Glutamatergic neuron (in vitro differentiated cells): ENCODE results near the gene SPATS2L. TPM values are rescaled to one million over a fixed set of nuclear protein-coding genes. Genes with fewer than 3 reads are reported as not detected.

Experiments
- DNase-seq: peaks from one replicate; pipeline ENCODE4 v3.0.0; 2022
- H3K27ac Mint-ChIP-seq: one replicate; pipeline ENCODE4 v1.8.0; 2020; ENCODE audit warnings: mild to moderate bottlenecking, mixed read lengths, inconsistent platforms; ENCODE audit not compliant: unreplicated experiment
- H3K27me3 Mint-ChIP-seq: one replicate; pipeline ENCODE4 v1.8.0; 2020; ENCODE audit warnings: mild to moderate bottlenecking, moderate library complexity, mixed read lengths, inconsistent platforms; ENCODE audit not compliant: unreplicated experiment
- H3K36me3 Mint-ChIP-seq: one replicate; pipeline ENCODE4 v1.8.0; 2020; ENCODE audit warnings: mild to moderate bottlenecking, mixed read lengths, inconsistent platforms; ENCODE audit not compliant: unreplicated experiment
- H3K4me1 Mint-ChIP-seq: one replicate; pipeline ENCODE4 v1.8.0; 2020; ENCODE audit warnings: mild to moderate bottlenecking, low read depth, mixed read lengths, inconsistent platforms; ENCODE audit not compliant: unreplicated experiment
- H3K4me3 Mint-ChIP-seq: one replicate; pipeline ENCODE4 v1.8.0; 2020; ENCODE audit warnings: mild to moderate bottlenecking, mixed read lengths, inconsistent platforms; ENCODE audit not compliant: unreplicated experiment
- H3K9me3 Mint-ChIP-seq: one replicate; pipeline ENCODE4 v1.8.0; 2020; ENCODE audit warnings: mild to moderate bottlenecking, moderate library complexity, mixed read lengths, inconsistent platforms; ENCODE audit not compliant: unreplicated experiment
- total RNA-seq: library from RNA; stranded (reverse); fragmentation: NEBNext Ultra II Directional; extraction: Animal tissue kit (Norgen Biotek cat#: 25700); gene quantifications from one replicate; pipeline ENCODE4 v1.2.1, GENCODE V29; 2021; ENCODE audit not compliant: unreplicated experiment
- TF ChIP-seq, protein P1 (sequence below): fragments of 200-600 bp; sonication (generic); IDR thresholded peaks from one replicate; pipeline ENCODE4 v1.5.0; 2021; ENCODE audit not compliant: partially characterized antibody, unreplicated experiment

The SPATS2L gene
- total RNA-seq, 1 donor from 2014 or later, result 45.5 TPM

DNA sequence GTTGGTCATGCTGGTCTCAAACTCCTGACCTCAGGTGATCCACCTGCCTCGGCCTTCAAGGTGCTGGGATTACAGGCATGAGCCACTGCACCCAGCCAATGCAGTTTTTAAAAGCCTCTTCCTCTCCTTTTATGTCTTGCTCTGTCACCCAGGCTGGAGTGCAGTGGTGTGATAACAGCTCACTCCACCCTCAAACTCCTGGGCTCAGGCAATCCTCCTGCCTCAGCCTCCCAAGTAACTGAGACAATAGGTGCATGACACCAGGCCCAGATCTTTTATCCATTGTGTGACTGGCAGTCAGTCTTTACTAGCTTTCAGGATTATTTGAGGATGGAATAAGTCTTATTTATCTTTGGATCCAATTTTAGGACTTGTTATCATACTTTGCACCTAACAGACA is 190.2 kb downstream of the SPATS2L start:
- Mint-ChIP-seq H3K4me3 (no peak overlapping the region), H3K9me3 (no peaks in the 10 kb centered on the region), H3K27ac (no peak overlapping the region), H3K36me3 (peaks cover 5% of the 10 kb centered on the region), H3K27me3 (peaks cover 2% of the 10 kb centered on the region), H3K4me1 (no peaks in the 10 kb centered on the region)
- TF ChIP-seq, protein P1, sequence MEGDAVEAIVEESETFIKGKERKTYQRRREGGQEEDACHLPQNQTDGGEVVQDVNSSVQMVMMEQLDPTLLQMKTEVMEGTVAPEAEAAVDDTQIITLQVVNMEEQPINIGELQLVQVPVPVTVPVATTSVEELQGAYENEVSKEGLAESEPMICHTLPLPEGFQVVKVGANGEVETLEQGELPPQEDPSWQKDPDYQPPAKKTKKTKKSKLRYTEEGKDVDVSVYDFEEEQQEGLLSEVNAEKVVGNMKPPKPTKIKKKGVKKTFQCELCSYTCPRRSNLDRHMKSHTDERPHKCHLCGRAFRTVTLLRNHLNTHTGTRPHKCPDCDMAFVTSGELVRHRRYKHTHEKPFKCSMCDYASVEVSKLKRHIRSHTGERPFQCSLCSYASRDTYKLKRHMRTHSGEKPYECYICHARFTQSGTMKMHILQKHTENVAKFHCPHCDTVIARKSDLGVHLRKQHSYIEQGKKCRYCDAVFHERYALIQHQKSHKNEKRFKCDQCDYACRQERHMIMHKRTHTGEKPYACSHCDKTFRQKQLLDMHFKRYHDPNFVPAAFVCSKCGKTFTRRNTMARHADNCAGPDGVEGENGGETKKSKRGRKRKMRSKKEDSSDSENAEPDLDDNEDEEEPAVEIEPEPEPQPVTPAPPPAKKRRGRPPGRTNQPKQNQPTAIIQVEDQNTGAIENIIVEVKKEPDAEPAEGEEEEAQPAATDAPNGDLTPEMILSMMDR, result no peak
- DNase-seq, result no peak

DNA sequence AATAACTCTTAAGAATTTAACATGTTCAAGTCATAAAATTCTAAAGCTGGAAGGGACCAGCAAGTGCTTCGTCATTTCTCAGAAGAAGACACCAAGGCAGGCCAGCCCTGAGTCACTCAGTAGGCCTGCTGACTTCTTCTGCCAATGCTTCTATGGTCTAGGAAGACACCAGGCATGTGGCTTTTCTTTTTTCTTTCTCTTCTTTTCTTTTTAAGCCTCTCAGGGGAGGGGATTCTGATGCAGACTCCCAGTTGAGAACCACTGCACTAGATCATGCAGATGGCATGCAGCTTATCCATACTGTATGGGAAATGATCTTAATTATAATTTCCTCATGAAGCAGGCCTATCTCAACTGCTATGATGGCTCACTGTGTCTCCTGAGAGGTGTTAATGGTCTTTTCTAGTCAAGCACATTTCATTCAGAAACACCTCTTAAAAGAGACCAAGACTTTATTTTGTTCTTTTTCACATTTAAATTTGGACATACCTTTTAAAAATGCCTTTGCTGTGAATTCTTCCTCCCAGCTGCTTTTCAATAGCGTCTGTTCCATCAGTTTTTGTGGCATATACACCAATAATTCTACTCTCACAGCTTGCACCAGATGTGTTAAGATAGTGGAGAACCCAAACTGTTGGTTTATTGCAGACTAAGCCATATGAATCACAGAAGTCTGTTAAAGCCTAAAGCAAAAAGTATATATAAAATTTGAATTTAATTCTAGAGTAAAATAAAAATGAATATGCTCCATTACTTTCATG is 192.1 kb downstream of the SPATS2L start:
- no peak for DNase-seq
- Mint-ChIP-seq H3K4me1 (no peaks in the 10 kb centered on the region), H3K27me3 (no peaks in the 10 kb centered on the region), H3K9me3 (no peaks in the 10 kb centered on the region), H3K27ac (no peak overlapping the region), H3K36me3 (no peaks in the 10 kb centered on the region), H3K4me3 (no peak overlapping the region)
- TF ChIP-seq, protein P1, result no peak

DNA sequence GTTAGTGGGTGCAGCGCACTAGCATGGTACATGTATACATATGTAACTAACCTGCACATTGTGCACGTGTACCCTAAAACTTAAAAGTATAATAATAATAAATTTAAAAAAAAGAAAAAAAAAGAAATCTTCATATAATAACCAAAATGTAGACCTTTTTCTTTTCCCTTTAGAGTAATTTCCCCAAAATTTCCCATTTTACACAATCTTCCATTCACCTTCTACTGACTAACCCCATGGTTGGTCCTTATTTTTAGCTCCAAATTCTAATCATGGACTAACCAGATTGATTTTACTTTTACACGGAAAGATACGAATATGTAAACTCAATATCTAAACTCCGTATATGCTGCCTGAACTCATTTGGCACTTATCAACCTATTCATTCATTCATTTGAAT is 195.7 kb downstream of the SPATS2L start:
- Mint-ChIP-seq H3K4me1 (no peaks in the 10 kb centered on the region), H3K4me3 (no peak overlapping the region), H3K27me3 (no peaks in the 10 kb centered on the region), H3K9me3 (no peaks in the 10 kb centered on the region), H3K36me3 (no peaks in the 10 kb centered on the region), H3K27ac (no peak overlapping the region)
- DNase-seq, result no peak
- TF ChIP-seq, protein P1, result no peak

DNA sequence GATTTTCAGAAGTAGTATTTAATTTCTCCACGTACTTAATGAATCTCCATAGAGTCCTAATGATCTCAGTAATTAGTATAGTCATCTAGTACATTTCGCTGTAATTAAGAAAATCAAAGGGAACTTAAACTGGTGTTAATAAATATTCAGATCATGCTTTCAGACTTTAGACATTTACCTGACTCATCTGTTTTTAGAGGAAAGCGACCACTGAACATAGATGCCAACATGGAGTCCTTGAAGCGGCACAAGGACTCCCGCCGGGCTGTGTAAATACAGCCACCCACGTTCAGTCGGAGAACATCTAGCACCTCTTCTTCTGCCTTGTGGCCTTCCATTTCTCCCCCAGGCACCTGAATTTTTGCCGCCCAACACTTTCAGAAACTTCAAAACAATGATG is 200.2 kb downstream of the SPATS2L start:
- Mint-ChIP-seq H3K9me3 (peaks cover 2% of the 10 kb centered on the region), H3K27ac (no peak overlapping the region), H3K4me1 (no peaks in the 10 kb centered on the region), H3K4me3 (no peak overlapping the region), H3K36me3 (no peaks in the 10 kb centered on the region), H3K27me3 (no peaks in the 10 kb centered on the region)
- TF ChIP-seq, protein P1, result no peak
- DNase-seq, result no peak

DNA sequence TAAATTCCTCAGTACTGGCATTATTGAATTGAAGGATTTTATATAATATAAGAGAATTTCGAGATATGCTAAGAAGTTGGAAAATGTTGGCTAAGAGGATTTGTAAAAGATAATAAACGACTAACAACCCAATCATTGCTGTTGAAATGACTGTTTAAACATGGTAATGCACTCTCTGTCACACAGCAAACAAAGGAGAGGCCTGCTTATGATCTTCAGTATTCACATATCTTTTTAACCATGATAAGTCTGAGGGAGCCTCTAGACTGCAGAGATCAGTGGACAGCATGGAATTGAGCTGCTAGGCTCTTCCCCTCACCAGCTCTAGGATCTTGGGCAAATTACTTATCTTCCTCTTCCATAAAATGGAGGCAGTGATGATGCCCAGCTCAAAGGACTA is 200.7 kb downstream of the SPATS2L start:
- Mint-ChIP-seq H3K27me3 (no peaks in the 10 kb centered on the region), H3K4me3 (no peak overlapping the region), H3K36me3 (no peaks in the 10 kb centered on the region), H3K4me1 (no peaks in the 10 kb centered on the region), H3K9me3 (peaks cover 2% of the 10 kb centered on the region), H3K27ac (no peak overlapping the region)
- DNase-seq, result no peak
- TF ChIP-seq, protein P1, result no peak
